ENCODE data around the gene ZNF134.
A peak's percentile ranks its signal among the peaks of the same experiment; 100 is the strongest.

The ZNF134 gene

DNA sequence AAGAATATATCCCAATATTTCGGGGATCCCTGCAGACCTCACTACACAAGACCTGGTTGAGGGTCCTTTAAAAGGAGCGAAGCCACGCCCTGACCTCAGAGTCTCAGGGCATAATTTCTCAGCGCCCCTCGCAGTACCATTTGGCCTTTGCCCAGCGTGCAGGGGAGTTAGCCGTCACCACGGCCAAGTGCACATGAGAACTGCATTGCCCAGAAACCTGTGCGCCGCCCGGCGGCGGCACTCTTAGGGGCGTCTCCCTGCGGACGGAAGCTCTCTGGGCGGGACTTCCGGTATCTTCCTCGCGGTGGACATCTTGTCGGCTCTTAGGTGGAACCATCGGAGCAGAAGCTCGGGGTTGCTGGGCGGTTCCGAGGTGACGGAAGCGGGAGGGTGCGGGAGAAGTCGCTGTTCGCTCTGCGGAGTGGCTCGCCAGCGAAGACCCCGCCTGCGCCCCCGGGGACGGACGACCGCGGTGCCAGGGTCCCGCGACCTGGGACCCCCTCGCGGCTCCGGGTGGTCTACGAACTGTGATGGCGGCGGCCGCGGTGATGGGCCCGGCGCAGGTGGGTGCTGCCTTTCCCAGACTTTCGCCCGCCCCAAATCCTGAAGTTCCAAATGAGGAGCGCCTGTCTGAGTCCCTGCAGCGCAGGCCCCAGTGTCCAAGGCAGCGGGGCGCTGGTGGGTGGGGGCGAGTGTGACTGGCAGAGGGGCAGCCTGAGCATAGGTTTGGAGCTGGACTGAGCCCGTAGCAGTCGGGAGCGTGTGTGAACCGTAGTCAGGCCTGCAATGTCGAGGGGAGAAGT, at the start of gene ZNF134:
Gene ZNF134 (plus strand): TSS at position 302 of the 803 bp plus-strand sequence. CDS start 5,227 bp downstream, outside the sequence.
- FAIRE-seq: no peak

GRCh38 chr19:57566396-57567265, 47.4 kb upstream of the ZNF134 start:
- no peak for FAIRE-seq

DNA sequence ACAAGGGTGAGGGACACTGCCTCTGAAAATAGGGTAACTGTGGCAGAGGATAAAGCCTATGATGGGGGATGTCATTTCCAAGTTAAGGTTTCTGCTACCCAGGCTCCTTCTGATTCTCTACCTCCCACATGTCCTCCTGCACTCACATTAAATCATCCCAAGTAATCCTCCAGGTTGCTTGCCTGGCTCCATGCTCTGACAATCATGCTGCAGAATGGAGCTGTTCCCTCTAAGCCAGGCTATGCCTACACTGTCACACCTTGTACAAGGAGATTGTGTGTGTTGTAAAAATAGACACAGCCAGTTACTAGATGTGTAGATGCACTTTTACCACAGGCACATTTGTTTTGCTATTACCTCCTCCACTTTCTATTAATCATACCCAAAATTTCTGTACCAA, 43.3 kb upstream of the ZNF134 start:
- FAIRE-seq: no peak

DNA sequence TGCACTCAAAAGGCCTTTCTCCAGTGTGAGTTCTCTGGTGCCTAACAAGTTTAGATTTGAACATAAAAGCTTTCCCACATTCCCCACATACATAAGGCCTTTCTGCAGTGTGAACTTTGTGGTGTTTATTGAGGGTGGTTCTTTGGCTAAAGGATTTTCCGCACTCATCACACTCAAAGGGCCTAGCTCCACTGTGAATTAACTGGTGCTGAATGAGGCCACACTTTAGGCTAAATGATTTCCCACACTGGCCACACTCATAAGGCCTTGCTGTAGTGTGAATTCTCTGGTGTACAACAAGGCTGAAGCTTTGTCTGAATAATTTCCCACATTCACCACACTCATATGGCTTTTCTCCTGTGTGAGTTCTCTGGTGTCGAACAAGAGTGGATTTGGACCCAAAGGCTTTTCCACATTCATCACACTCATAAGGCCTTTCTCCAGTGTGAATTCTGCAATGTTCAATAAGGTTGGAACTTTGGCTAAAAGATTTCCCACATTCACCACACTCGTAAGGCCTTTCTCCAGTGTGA, 41.6 kb upstream of the ZNF134 start:
- FAIRE-seq: no peak

GRCh38 chr19:57576661-57577060, 37.4 kb upstream of the ZNF134 start:
- no peak for FAIRE-seq

GRCh38 chr19:57578487-57579205, 35.4 kb upstream of the ZNF134 start, which contains the start of gene ZNF416:
ZNF416 (minus strand) TSS chr19:57578911; CDS start chr19:57578704, 207 bp downstream.
- peak; percentile 98 for FAIRE-seq

- no peak for FAIRE-seq
Observed at GRCh38 chr19:57583104-57583520, 30.9 kb upstream of the ZNF134 start.

GRCh38 chr19:57583521-57584416, 30.3 kb upstream of the ZNF134 start, which contains the start of gene ZIK1:
ZIK1 (plus strand) TSS chr19:57584145; CDS start chr19:57584357, 212 bp downstream.
- no peak for FAIRE-seq

DNA sequence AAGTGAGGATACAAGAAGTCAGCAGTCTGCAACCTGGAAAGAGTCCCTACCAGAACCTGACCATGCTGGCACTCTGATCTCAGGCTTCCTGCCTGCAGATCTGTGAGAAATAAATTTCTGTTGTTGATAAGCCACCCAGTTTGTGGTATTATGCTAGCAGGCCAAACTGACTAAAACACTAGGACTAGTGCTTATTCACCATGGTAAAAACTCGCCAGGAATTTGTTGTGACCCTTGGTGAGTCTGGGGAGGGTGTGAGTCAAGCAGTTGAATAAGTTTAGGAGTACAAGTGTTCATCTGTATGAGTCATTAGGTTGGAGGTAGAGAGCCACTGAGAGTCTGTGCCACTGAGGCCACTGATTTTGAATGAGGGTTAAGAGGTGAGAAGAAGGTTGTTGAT, 26.5 kb upstream of the ZNF134 start:
- FAIRE-seq: no peak

GRCh38 chr19:57599377-57599760, 14.7 kb upstream of the ZNF134 start:
- no peak for FAIRE-seq

DNA sequence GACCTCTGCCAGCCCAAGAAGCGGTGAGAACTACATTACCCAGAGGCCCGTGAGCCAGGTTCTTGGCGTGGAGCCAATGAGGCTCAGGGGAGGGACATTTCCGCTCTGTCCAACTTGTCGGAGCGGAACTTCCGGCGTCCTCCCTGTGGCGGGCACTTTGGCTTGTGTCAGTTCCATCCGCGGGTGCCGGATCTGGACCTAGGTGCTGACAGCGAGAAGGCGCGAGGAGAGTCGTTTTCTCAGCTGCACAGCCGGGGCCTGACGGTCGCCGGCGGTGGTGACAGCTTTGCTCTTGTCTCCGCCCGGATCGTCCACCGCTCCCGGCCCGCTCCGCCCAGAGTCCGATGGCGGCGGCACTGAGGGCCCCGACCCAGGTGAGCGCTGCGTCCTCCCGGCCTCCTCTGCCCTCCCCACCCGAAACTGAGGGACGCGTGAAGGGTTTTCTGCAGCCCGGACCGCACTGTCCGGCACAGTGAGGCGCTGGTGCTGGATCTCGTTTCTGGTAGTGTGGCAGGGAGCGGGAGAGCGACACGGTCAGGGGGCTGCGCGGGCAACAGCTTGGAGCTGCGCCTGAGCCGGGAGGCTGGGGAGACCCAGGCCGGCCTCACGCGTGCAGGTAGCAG, 14.2 kb upstream of the ZNF134 start, which contains the start of gene ZNF530:
Gene ZNF530 (plus strand): TSS at position 125 of the 623 bp plus-strand sequence. CDS start 4,461 bp downstream, outside the sequence.
- peak; percentile 84 for FAIRE-seq

DNA sequence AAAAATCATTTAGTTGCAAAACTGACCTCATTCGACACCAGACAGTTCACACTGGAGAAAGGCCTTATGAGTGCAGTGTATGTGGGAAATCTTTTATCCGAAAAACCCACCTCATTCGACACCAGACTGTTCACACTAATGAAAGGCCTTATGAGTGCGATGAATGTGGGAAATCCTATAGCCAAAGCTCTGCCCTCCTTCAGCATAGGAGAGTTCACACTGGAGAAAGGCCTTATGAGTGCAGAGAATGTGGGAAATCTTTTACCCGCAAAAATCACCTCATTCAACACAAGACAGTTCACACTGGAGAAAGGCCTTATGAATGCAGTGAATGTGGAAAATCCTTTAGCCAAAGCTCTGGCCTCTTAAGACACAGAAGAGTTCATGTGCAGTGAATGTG, 7.1 kb upstream of the ZNF134 start:
- FAIRE-seq: no peak

DNA sequence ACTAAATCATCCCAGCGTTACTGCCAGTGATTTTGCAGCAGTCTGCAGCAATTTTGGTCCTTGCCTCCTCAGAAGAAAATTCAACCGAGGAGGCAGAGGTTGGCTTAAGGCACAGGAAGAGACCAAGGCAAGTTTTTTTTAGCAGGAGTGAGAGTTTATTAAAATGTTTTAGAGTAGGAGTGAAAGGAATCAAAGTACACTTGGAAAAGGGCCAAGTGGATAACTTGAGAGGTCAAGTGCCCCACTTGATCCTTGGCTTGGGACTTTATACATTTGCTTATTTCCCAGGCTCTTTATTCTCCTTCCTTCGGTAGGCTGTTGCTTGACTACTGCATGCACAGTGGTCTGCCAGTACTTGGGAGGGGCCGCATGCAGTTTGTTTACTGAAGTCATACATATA, 2.9 kb upstream of the ZNF134 start:
- no peak for FAIRE-seq

DNA sequence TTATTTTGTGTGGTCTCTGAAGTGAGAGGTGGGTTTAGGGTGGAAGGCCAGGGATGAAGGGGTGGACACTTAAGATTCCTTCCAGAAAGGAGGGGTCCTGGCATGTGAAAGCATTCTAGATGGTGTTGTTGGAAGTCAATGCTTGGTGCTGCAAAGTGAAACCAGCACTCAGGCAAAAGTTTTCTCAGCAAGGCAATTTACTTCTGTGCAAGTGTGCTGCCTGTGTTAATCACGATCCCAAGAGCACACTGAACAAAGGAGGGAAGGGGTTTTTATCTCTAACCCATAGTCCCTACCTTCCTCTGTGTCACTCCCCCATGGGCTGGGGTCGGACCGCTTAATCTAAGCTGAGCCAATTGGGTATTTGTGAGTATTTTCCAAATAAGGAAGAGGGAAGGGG, 1.3 kb downstream of the ZNF134 start:
- FAIRE-seq: no peak

- FAIRE-seq: no peak
Observed at GRCh38 chr19:57620673-57621348, 6.8 kb downstream of the ZNF134 start.

GRCh38 chr19:57623091-57623490, 9.0 kb downstream of the ZNF134 start:
- FAIRE-seq: no peak

DNA sequence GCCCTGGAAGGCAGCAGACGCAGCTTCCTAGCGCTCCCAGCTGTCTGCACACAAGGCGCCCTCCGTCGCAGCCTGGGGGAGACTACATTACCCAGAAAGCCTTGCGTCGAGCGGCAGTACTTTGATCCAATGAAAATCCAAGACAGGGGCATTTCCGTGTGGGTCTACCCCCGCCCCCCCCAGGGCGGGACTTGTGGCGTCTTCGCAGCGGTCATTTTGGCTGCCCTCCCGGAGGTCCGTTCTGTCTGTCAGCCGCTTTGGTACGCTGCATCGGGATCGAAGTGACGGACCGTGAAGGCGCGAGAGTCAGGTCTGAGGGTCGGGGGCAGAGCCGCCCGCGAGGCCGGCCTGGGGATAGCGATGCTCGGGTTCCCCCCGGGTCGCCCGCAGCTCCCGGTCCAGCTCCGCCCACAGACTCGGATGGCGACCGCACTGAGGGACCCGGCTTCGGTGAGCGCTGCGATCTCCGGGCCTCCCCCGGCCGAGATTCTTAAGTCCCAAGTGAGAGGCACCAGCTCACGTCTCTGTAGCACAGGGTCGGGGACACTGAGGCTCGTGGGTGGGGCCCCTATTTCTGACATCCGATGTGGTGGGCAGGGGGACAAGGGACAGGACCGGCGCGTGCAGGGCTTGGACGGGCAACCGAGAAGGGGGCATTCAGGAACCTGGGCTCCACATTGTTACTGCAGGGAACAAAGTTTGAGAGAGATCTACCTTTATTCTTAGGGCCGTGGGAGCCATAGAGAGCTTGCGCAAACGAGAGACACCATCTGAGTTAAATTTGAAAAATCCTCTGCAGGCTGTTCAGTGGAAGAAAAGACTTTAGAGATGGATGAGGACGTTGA, 19.2 kb downstream of the ZNF134 start, which contains the start of gene ZNF211:
Gene ZNF211 (plus strand): TSS at position 182 of the 845 bp plus-strand sequence. CDS start 179 bp downstream, at position 361.
- peak; percentile 87 for FAIRE-seq

GRCh38 chr19:57633832-57634131, 19.7 kb downstream of the ZNF134 start:
- FAIRE-seq: no peak

DNA sequence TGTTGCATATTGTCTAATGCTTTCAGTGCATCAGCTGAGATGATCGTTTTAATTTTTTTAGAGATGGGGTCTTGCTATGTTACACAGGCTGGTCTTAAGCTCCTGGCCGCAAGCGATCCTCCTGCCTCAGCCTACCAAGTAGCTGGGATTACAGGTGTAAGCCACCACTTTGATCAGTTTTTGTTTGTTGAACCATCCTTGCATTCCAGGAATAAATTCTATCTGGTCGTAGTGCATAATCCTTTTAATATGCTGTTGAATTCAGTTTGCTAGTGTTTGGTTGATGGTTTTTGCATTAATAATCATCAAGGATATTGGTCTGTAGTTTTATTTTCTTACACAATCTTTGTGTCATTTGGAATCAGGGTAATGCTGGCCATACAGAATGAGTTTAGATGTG, 23.3 kb downstream of the ZNF134 start:
- FAIRE-seq: no peak
